Ovary (tissue), 9 donors: ENCODE data around the gene MST1. TPM values are rescaled to one million over a fixed set of nuclear protein-coding genes. Genes with fewer than 3 reads are reported as not detected.

Experiments
- DNase-seq, 5 donors: peaks; one replicate each; pipeline ENCODE4 v3.0.0-alpha.2; 2019 to 2020
- H3K27ac ChIP-seq, 2 donors: fragments of 200-600 bp; one replicate each; pipeline versions ENCODE4 v1.5.1 to v1.8.0; 2019 to 2022
- H3K27me3 ChIP-seq: fragments of 200-600 bp; one replicate; pipeline ENCODE4 v1.8.0; 2022
- H3K36me3 ChIP-seq: fragments of 200-600 bp; sonication (generic); one replicate; pipeline ENCODE4 v1.5.1; 2019
- H3K4me1 ChIP-seq: one replicate; pipeline ENCODE4 v1.8.1; 2013; ENCODE audit warnings: mild to moderate bottlenecking, moderate library complexity; ENCODE audit not compliant: insufficient read depth
- H3K4me3 ChIP-seq: fragments of 200-600 bp; sonication (generic); one replicate; pipeline ENCODE4 v1.5.1; 2017
- H3K9me3 ChIP-seq, 2 donors: fragments of 200-600 bp in 1 of 2; sonication (generic) in 1 of 2; one replicate each; pipeline versions ENCODE4 v1.5.1 to v1.8.1; 2013 to 2019; ENCODE audit warnings: mild to moderate bottlenecking in 1 of 2, moderate library complexity in 1 of 2
- EP300 ChIP-seq: sonication (generic); formaldehyde crosslinking; IDR thresholded peaks from one replicate; pipeline ENCODE4 v1.6.1; 2017; ENCODE audit warnings: antibody characterized with exemption
- POLR2A ChIP-seq: fragments of 450-650 bp; IDR thresholded peaks from one replicate; pipeline ENCODE4 v1.6.1; 2017; ENCODE audit warnings: antibody characterized with exemption, mild to moderate bottlenecking, moderate library complexity
- WGBS, 3 donors: extraction: QIAGEN DNeasy Blood & Tissue Kit in 1 of 3; methylation state at CpG; one replicate each; pipeline versions ENCODE4 v1.1.5 to v1.1.7; 2013 to 2017; 5-methylcytosine and 5-hydroxymethylcytosine counted together
- intact Hi-C, 4 donors: fragments of 100-400 bp; cut with DNase I; formaldehyde crosslinking; loops; one replicate each; pipeline versions ENCODE4 v1.11.0 to v1.15.1; 2022 to 2023
- polyA plus RNA-seq, 2 donors: library from polyadenylated mRNA; stranded (reverse); fragments of 200-250 nt in 1 of 2; fragments of 350-450 nt in 1 of 2; fragmentation: Illumina TruSeq in 1 of 2; extraction: RNeasy Lipid Tissue Mini Kit (QIAGEN cat#74804) in 1 of 2; gene quantifications; one replicate each; pipeline ENCODE4 v1.2.3, GENCODE V29; 2013 to 2014
- total RNA-seq, 7 donors: library from RNA; depleted of rRNA in 2 of 7; stranded (reverse); fragments of >200 nt in 2 of 7; fragmentation: NEBNext Ultra II Directional in 3 of 7; extraction: Animal tissue kit (Norgen Biotek cat#: 25700) in 3 of 7; gene quantifications; one replicate each; pipeline versions ENCODE4 v1.1.0 to v1.2.4, GENCODE V29; 2016 to 2023
- TF ChIP-seq, protein P1 (sequence below), 3 donors: fragments of 450-650 bp in 2 of 3; fragments of 200-600 bp in 1 of 3; IDR thresholded peaks; one replicate each; pipeline versions ENCODE4 v1.5.1 to v1.8.0; 2016 to 2022; ENCODE audit warnings: antibody characterized with exemption in 3 of 3, mild to moderate bottlenecking in 1 of 3
- donor health status: DM: no; HTN: no; CAD: no; lungs with moderate emphysema.
- donor health status: DM: no; HTN: no; CAD: no.
- donor health status: Bipolar disorder and iron deficiency.
- donor health status: DM: yes; HTN: yes; CAD: no.
- donor health status: DM: no; HTN: no; CAD: no.
- donor health status: DM: yes; HTN: yes; CAD: no.

The MST1 gene
- total and polyA plus RNA-seq, 9 donors, result 3.5 to 91.0 (median 17.3) TPM

DNA sequence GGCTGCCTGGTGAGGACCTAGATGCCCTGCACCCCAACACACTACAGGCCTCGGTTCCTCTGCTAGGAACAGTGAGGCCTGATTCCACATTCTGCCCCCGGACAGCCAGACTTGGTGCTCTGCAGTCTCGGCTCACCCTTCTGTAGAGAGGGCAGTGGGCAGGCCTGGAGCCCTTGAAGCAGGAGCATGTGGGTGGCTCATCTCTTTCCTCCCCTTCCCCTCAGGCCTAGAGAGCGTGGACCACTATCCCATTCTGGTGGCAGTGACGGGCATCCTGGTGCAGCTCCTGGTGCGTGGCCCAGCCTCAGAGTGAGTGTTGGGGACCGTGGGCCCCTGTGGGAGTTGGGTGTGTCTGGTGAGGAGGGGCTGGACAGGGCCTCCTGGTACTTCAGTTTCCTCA is 26.9 kb upstream of the MST1 start:
- intact Hi-C loops, result loop anchor here in 1 of 4 donors (10.0 kb wide), 1 partner anchor 129 kb away; no protein-coding TSS in a partner anchor
- Histone ChIP-seq H3K4me1 (peaks cover 9% of the 10 kb centered on the region), H3K27me3 (no peaks in the 10 kb centered on the region), H3K27ac (no peak overlapping the region), H3K4me3 (no peak overlapping the region), H3K36me3 (no peaks in the 10 kb centered on the region), H3K9me3 (no peaks in the 10 kb centered on the region)
- TF ChIP-seq, protein P1, sequence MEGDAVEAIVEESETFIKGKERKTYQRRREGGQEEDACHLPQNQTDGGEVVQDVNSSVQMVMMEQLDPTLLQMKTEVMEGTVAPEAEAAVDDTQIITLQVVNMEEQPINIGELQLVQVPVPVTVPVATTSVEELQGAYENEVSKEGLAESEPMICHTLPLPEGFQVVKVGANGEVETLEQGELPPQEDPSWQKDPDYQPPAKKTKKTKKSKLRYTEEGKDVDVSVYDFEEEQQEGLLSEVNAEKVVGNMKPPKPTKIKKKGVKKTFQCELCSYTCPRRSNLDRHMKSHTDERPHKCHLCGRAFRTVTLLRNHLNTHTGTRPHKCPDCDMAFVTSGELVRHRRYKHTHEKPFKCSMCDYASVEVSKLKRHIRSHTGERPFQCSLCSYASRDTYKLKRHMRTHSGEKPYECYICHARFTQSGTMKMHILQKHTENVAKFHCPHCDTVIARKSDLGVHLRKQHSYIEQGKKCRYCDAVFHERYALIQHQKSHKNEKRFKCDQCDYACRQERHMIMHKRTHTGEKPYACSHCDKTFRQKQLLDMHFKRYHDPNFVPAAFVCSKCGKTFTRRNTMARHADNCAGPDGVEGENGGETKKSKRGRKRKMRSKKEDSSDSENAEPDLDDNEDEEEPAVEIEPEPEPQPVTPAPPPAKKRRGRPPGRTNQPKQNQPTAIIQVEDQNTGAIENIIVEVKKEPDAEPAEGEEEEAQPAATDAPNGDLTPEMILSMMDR (IDR thresholded peaks at IDR 0.05), result no peak
- TF ChIP-seq EP300 (no peak), POLR2A (no peak)
- no peak for DNase-seq
- WGBS, 3 donors, result 90 to 94% (median 90%) methylated on average over 6 to 7 of the region's 7 CpGs

DNA sequence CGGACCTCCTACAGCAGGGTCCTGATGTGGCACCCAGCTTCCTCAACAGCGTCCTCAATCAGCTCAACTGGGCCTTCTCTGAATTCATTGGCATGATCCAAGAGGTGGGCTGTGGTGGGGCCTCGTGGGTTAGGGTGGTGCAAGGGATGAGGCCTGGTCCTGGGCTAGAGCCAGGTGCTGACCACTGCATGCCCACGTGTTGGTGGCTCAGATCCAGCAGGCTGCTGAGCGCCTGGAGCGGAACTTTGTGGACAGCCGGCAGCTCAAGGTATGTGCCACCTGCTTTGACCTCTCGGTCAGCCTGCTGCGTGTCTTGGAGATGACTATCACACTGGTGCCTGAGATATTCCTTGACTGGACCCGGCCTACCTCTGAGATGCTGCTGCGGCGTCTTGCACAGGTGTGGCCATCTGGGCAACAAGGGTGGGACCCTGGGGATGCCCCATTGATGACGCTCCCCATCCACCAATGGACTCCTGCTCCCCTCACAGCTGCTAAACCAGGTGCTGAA is 26.4 kb upstream of the MST1 start:
- H3K27ac ChIP-seq, result no peak overlapping the region
- 82 to 91% (median 86%) methylated on average over 12 to 13 of the region's 13 CpGs for WGBS, 3 donors
- DNase-seq, result no peak
- H3K27me3 ChIP-seq, result no peaks in the 10 kb centered on the region
- no peaks in the 10 kb centered on the region for H3K36me3 ChIP-seq
- intact Hi-C loops, result loop anchor here in 1 of 4 donors (10.0 kb wide), 1 partner anchor 129 kb away; no protein-coding TSS in a partner anchor
- TF ChIP-seq EP300 (no peak), POLR2A (no peak)
- TF ChIP-seq, protein P1 (IDR thresholded peaks at IDR 0.05), result no peak
- peaks cover 9% of the 10 kb centered on the region for H3K4me1 ChIP-seq
- H3K4me3 ChIP-seq, result no peak overlapping the region
- H3K9me3 ChIP-seq, result no peaks in the 10 kb centered on the region

DNA sequence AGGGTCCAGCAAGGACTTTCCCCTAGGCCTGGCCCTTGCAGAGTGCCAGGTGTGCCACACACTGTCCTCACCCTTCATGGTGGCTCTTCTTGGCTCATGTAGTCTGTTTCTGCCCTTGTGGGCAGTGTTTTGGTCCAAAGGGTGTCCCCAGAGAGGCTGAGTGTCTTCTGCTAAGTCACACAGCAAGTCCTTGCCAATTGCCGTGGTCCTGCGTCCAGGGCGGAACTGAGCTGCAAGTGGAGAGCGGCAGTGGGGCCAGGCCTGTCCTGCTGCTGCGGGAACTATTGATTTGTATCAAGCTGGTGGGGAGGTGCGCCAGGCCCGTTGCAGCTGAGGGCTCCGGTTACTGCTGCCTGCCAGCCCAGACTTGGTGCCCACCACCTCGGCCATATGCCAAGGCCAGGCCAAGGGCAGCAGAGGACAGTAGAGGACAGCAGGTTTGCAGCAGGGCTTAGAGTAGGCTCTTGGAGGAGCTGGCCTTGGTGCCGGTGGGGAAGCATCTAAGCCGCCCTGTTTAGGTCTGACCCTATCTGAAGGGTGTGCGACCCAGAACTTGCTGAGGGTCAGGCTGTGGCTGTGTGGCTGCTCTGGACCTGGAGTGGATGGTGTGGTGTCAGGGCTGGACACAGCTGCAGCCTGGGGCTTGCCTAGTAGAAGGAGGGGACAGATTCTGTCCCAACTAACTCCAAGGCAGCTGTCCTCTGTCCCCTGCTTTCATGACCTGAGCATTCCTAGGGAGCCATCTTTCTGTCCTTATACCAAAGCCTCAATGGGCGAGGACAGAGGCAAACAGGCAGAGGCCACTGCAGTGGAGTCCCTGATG is 25.7 kb upstream of the MST1 start:
- 81 to 89% (median 85%) methylated on average over 12 to 13 of the region's 13 CpGs for WGBS, 3 donors
- Histone ChIP-seq H3K27me3 (no peaks in the 10 kb centered on the region), H3K27ac (no peak overlapping the region), H3K4me1 (peaks cover 9% of the 10 kb centered on the region), H3K36me3 (no peaks in the 10 kb centered on the region), H3K4me3 (no peak overlapping the region), H3K9me3 (no peaks in the 10 kb centered on the region)
- intact Hi-C loops, result loop anchor here in 1 of 4 donors (10.0 kb wide), 1 partner anchor 130 kb away; no protein-coding TSS in a partner anchor
- no peak for DNase-seq
- TF ChIP-seq EP300 (no peak), POLR2A (no peak)
- TF ChIP-seq, protein P1 (IDR thresholded peaks at IDR 0.05), result no peak

DNA sequence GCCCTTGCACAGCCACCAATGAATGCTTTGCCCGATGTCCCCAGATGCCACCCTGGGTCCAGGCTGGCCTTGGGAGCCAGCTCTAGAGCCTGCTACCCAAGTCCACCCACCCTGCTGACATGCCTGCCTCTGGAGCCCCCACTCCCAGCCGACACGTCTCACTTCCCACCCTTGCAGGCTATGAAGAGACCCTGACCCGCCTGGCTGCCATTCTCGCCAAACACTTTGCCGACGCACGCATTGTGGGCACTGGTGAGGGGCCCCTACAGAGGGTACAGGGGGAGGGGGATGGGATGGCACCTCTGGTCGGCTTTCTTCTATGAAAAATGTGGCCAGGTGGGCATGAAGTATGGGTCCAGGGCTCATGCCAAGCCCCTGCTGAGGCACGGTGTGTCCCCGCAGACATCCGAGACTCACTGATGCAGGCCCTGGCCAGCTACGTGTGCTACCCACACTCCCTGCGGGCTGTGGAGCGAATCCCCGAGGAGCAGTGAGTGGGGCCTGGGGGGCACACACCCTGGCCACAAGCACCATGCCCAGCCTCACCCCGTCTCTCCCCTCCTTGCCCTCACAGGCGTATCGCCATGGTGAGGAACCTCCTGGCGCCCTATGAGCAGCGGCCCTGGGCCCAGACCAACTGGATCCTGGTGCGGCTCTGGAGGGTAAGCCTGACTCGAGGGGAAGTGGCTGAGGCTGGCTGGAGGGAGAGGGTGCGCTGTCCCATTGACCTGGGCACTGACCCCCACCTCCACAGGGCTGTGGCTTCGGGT is 24.2 kb upstream of the MST1 start:
- no peak for DNase-seq
- H3K9me3 ChIP-seq, result no peaks in the 10 kb centered on the region
- peaks cover 3% of the 10 kb centered on the region for H3K4me1 ChIP-seq
- no peak overlapping the region for H3K4me3 ChIP-seq
- no peaks in the 10 kb centered on the region for H3K27me3 ChIP-seq
- WGBS, 3 donors, result 91 to 95% (median 92%) methylated on average over 25 of the region's 25 CpGs
- intact Hi-C loops, result loop anchor here in 1 of 4 donors (10.0 kb wide), 1 partner anchor 131 kb away; no protein-coding TSS in a partner anchor
- H3K27ac ChIP-seq, result no peak overlapping the region
- H3K36me3 ChIP-seq, result no peaks in the 10 kb centered on the region
- TF ChIP-seq, protein P1 (IDR thresholded peaks at IDR 0.05), result no peak
- TF ChIP-seq POLR2A (no peak), EP300 (no peak)
